WTC11 (cell line): Measurements from ENCODE around the gene CDC20. TPM values are rescaled to one million over a fixed set of nuclear protein-coding genes. Genes with fewer than 3 reads are reported as not detected.
A peak's percentile ranks its signal among the peaks of the same experiment; 100 is the strongest.

Source experiments
- ATAC-seq: fragments of 200-7000 bp; cut with Tn5 transposase; 2 replicates; pipeline ENCODE4 v1.10.0; 2021; ENCODE audit warnings: mild to moderate bottlenecking, moderate library complexity
- CTCF ChIA-PET: fragments of 300-600 bp; sonication (Branson Sonifier 250); formaldehyde crosslinking; loops from one replicate; lab custom pipeline; 2021; ENCODE audit warnings: antibody characterized with exemption; lab: Charles Lee
- POLR2A ChIA-PET: fragments of 350-600 bp; sonication (Branson Sonifier 250); formaldehyde crosslinking; loops from one replicate; lab custom pipeline; 2021; ENCODE audit warnings: antibody characterized with exemption; lab: Charles Lee
- DNase-seq: peaks from one replicate; pipeline ENCODE4 v3.0.0; 2021; ENCODE audit warnings: low spot score
- H3K27ac Mint-ChIP-seq: 2 replicates; pipeline ENCODE4 v1.8.0; 2021; ENCODE audit warnings: mixed read lengths
- H3K27me3 Mint-ChIP-seq: 2 replicates; pipeline ENCODE4 v1.8.0; 2021; ENCODE audit warnings: low read depth, mild to moderate bottlenecking, moderate library complexity, mixed read lengths
- H3K36me3 Mint-ChIP-seq: 2 replicates; pipeline ENCODE4 v1.8.0; 2021; ENCODE audit warnings: mixed read lengths
- H3K4me1 Mint-ChIP-seq: 2 replicates; pipeline ENCODE4 v1.8.0; 2022; ENCODE audit warnings: mixed read lengths
- H3K4me3 Mint-ChIP-seq: 2 replicates; pipeline ENCODE4 v1.8.0; 2021; ENCODE audit warnings: mild to moderate bottlenecking, moderate library complexity, mixed read lengths
- H3K9me3 Mint-ChIP-seq: 2 replicates; pipeline ENCODE4 v1.8.0; 2021; ENCODE audit warnings: mixed read lengths
- ELF4 ChIP-seq: sonication (generic); formaldehyde crosslinking; IDR thresholded peaks from 2 replicates; pipeline ENCODE4 v1.8.1; 2022; ENCODE audit warnings: low read depth, mild to moderate bottlenecking, moderate library complexity, missing genetic modification reagents
- EMX1 ChIP-seq: fragments of 250-450 bp; sonication (Bioruptor Pico); IDR thresholded peaks from 2 replicates; pipeline ENCODE4 v1.8.0; 2021; ENCODE audit warnings: mild to moderate bottlenecking
- FOXP1 ChIP-seq: sonication (generic); formaldehyde crosslinking; IDR thresholded peaks from 2 replicates; pipeline ENCODE4 v1.8.0; 2022; ENCODE audit warnings: missing genetic modification reagents, mild to moderate bottlenecking, moderate library complexity, borderline replicate concordance
- GABPB1 ChIP-seq: sonication (generic); formaldehyde crosslinking; IDR thresholded peaks from 2 replicates; pipeline ENCODE4 v1.8.1; 2023; ENCODE audit warnings: mild to moderate bottlenecking, missing genetic modification reagents
- GRHL2 ChIP-seq: fragments of 250-450 bp; sonication (Bioruptor Pico); IDR thresholded peaks from 2 replicates; pipeline ENCODE4 v1.8.0; 2022; ENCODE audit warnings: mild to moderate bottlenecking, moderate library complexity; ENCODE audit not compliant: insufficient replicate concordance, severe bottlenecking
- GTF2I ChIP-seq: fragments of 250-450 bp; sonication (Bioruptor Pico); conservative IDR thresholded peaks from 2 replicates; pipeline ENCODE4 v1.4.0; 2021; ENCODE audit warnings: mild to moderate bottlenecking
- JUN ChIP-seq: sonication (generic); formaldehyde crosslinking; IDR thresholded peaks from 2 replicates; pipeline ENCODE4 v1.8.0; 2023; ENCODE audit warnings: mild to moderate bottlenecking, missing genetic modification reagents
- MLX ChIP-seq: sonication (generic); formaldehyde crosslinking; IDR thresholded peaks from 2 replicates; pipeline ENCODE4 v1.8.1; 2023; ENCODE audit warnings: mild to moderate bottlenecking, missing genetic modification reagents, moderate library complexity
- NFYB ChIP-seq: sonication (generic); formaldehyde crosslinking; conservative IDR thresholded peaks from 2 replicates; pipeline ENCODE4 v1.8.0; 2022; ENCODE audit warnings: low read depth, missing genetic modification reagents
- PRRX2 ChIP-seq: fragments of 250-450 bp; sonication (Bioruptor Pico); IDR thresholded peaks from 2 replicates; pipeline ENCODE4 v1.8.0; 2021; ENCODE audit warnings: mild to moderate bottlenecking
- SOX15 ChIP-seq: fragments of 250-450 bp; sonication (Bioruptor Pico); IDR thresholded peaks from 2 replicates; pipeline ENCODE4 v1.9.0; 2021; ENCODE audit warnings: mild to moderate bottlenecking
- USF1 ChIP-seq: sonication (generic); formaldehyde crosslinking; IDR thresholded peaks from 2 replicates; pipeline ENCODE4 v1.8.0; 2022; ENCODE audit warnings: mild to moderate bottlenecking, missing genetic modification reagents
- ZBTB21 ChIP-seq: sonication (generic); formaldehyde crosslinking; IDR thresholded peaks from 2 replicates; pipeline ENCODE4 v1.8.1; 2023; ENCODE audit warnings: mild to moderate bottlenecking, missing genetic modification reagents, borderline replicate concordance
- ZNF121 ChIP-seq: sonication (generic); formaldehyde crosslinking; IDR thresholded peaks from 2 replicates; pipeline ENCODE4 v1.8.0; 2023; ENCODE audit warnings: missing genetic modification reagents
- ZNF281 ChIP-seq: sonication (generic); formaldehyde crosslinking; IDR thresholded peaks from 2 replicates; pipeline ENCODE4 v1.8.0; 2023; ENCODE audit warnings: mild to moderate bottlenecking, missing genetic modification reagents
- total RNA-seq: library from RNA; stranded (reverse); gene quantifications from 3 replicates; pipeline ENCODE4 v1.2.3, GENCODE V29; 2021
- TF ChIP-seq, protein P1 (sequence below): sonication (generic); formaldehyde crosslinking; IDR thresholded peaks from 2 replicates; pipeline ENCODE4 v1.8.0; 2023; ENCODE audit warnings: missing genetic modification reagents, mild to moderate bottlenecking, borderline replicate concordance
- TF ChIP-seq, protein P2 (sequence below): sonication (generic); formaldehyde crosslinking; IDR thresholded peaks from 2 replicates; pipeline ENCODE4 v1.8.1; 2022; ENCODE audit warnings: missing genetic modification reagents, borderline replicate concordance

Gene CDC20
- total RNA-seq, 1 experiment from 2014 or later, result 280 TPM

DNA sequence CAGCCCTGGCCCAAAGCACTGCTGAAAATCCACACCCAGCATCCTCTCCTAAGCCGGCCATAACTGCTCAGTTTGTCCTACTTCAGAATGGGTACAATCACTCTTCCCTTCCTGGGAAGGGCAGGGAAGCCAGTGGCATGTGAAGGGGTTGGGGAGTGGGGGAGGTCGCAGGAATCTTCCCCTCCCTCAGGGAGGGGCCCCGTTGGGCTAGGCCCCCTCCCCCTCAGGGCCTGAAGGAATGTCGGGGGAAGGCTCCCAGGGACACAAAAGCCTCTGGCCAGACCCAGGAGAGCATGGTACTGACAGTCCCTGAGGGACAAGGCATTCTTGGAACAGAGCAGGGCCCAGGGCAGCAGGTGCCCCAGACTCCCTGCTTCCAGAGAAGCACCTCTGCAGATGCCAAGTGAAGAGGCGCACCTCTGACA lies 7.8 kb downstream of the CDC20 start:
- CTCF ChIA-PET, result interaction anchor here (0.6 to 2.5 kb wide), 2 partner anchors 9 to 13 kb away, joined by 3 to 23 read pairs; partner anchors contain the start of gene CDC20
- TF ChIP-seq GTF2I (CRISPR knock-in tag) (peak; percentile 71; the same call in 1 of the 2 replicates), ELF4 (CRISPR knock-in tag) (no peak)
- ATAC-seq, result peak; percentile 1
- no peak overlapping the region for H3K27ac Mint-ChIP-seq
- H3K4me1 Mint-ChIP-seq, result peaks cover 26% of the 10 kb centered on the region
- peak overlapping the region; percentile 81 for H3K4me3 Mint-ChIP-seq
- POLR2A ChIA-PET, result no interaction called here
- H3K9me3 Mint-ChIP-seq, result no peaks in the 10 kb centered on the region
- H3K36me3 Mint-ChIP-seq, result peaks cover 30% of the 10 kb centered on the region
- no peaks in the 10 kb centered on the region for H3K27me3 Mint-ChIP-seq
- DNase-seq, result peak; percentile 30

GRCh38 chr1:43367026-43367903 lies 8.5 kb downstream of the CDC20 start:
- ChIA-PET CTCF (interaction anchor here (0.6 to 2.5 kb wide), 6 partner anchors 9 to 81 kb away, joined by 3 to 23 read pairs (median 6); partner anchors contain the start of genes C1orf210, CDC20, MED8 and SZT2), POLR2A (interaction anchor here (0.5 to 2.1 kb wide), 6 partner anchors 9 to 97 kb away, joined by 3 to 17 read pairs (median 4); partner anchors contain the start of genes CDC20, MED8, SZT2 and TMEM125)
- no peak overlapping the region for H3K27ac Mint-ChIP-seq
- H3K4me3 Mint-ChIP-seq, result peak overlapping the region; percentile 81
- H3K36me3 Mint-ChIP-seq, result peaks cover 23% of the 10 kb centered on the region
- peaks cover 23% of the 10 kb centered on the region for H3K4me1 Mint-ChIP-seq
- H3K9me3 Mint-ChIP-seq, result no peaks in the 10 kb centered on the region
- ATAC-seq (peak; percentile 21), DNase-seq (peak; percentile 30)
- no peaks in the 10 kb centered on the region for H3K27me3 Mint-ChIP-seq
- TF ChIP-seq, protein P1, sequence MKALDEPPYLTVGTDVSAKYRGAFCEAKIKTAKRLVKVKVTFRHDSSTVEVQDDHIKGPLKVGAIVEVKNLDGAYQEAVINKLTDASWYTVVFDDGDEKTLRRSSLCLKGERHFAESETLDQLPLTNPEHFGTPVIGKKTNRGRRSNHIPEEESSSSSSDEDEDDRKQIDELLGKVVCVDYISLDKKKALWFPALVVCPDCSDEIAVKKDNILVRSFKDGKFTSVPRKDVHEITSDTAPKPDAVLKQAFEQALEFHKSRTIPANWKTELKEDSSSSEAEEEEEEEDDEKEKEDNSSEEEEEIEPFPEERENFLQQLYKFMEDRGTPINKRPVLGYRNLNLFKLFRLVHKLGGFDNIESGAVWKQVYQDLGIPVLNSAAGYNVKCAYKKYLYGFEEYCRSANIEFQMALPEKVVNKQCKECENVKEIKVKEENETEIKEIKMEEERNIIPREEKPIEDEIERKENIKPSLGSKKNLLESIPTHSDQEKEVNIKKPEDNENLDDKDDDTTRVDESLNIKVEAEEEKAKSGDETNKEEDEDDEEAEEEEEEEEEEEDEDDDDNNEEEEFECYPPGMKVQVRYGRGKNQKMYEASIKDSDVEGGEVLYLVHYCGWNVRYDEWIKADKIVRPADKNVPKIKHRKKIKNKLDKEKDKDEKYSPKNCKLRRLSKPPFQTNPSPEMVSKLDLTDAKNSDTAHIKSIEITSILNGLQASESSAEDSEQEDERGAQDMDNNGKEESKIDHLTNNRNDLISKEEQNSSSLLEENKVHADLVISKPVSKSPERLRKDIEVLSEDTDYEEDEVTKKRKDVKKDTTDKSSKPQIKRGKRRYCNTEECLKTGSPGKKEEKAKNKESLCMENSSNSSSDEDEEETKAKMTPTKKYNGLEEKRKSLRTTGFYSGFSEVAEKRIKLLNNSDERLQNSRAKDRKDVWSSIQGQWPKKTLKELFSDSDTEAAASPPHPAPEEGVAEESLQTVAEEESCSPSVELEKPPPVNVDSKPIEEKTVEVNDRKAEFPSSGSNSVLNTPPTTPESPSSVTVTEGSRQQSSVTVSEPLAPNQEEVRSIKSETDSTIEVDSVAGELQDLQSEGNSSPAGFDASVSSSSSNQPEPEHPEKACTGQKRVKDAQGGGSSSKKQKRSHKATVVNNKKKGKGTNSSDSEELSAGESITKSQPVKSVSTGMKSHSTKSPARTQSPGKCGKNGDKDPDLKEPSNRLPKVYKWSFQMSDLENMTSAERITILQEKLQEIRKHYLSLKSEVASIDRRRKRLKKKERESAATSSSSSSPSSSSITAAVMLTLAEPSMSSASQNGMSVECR (CRISPR knock-in tag), result 0 out of 2 replicates have a peak, but pooled peaks have one; percentile 36
- TF ChIP-seq ZNF281 (CRISPR knock-in tag) (0 out of 2 replicates have a peak, but pooled peaks have one; percentile 37), EMX1 (CRISPR knock-in tag) (no peak), PRRX2 (CRISPR knock-in tag) (no peak), FOXP1 (CRISPR knock-in tag) (peak; percentile 21; the same call in 1 of the 2 replicates), USF1 (CRISPR knock-in tag) (peak; percentile 42; the same call in 1 of the 2 replicates)

DNA sequence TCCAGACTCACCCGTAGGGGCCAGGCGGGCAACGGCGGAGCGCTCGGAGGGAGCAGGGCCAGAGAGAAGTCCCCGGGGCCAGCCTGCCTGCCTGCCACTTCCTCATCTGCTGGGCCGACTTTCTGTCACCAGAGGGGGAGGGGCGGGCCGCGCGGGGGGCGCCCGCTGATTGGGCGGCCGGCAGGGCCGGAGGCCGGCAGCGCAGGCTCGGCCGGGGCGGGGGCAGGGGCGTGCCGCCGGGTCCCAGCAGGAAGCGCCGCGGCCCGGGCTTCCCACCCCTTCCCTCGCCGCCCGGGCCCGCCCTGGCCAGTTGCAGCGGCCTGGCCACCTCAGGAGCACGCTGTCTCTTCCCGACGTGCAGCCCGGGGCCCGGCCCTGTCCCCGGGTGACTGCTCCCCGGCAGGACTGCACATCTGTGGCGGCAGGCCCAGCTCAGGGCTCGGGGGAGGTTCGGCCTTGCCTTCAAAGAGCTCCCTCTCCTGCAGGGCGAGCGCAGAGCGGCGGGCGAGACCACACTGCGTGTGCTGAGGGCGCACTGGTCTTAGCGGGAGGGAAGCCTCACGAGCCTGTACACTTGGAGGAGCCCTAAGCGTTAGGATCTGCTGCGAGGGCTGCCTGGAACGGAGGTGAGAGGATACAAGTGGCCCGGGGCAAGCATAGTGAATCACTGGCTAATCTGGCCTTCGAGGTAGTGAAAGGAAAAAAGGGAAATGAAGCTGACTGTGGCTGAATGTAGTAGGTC lies 9.3 kb downstream of the CDC20 start, which contains the start of gene ELOVL1:
TSS of gene ELOVL1 (minus strand) at position 108 of the 742 bp plus-strand sequence. CDS start 2,402 bp downstream, outside the sequence.
- ChIA-PET POLR2A (interaction anchor here (0.5 to 2.1 kb wide), 6 partner anchors 9 to 98 kb away, joined by 3 to 17 read pairs (median 4); partner anchors contain the start of genes CDC20, MED8, SZT2 and TMEM125), CTCF (interaction anchor here (1.3 to 2.5 kb wide), 5 partner anchors 10 to 82 kb away, joined by 4 to 23 read pairs (median 7); partner anchors contain the start of genes C1orf210, CDC20, MED8 and SZT2)
- peaks cover 15% of the 10 kb centered on the region for H3K36me3 Mint-ChIP-seq
- no peaks in the 10 kb centered on the region for H3K27me3 Mint-ChIP-seq
- peak within 1 kb of the TSS; percentile 97 for H3K27ac Mint-ChIP-seq
- no peaks in the 10 kb centered on the region for H3K9me3 Mint-ChIP-seq
- H3K4me1 Mint-ChIP-seq, result peaks cover 23% of the 10 kb centered on the region
- H3K4me3 Mint-ChIP-seq, result peak within 1 kb of the TSS; percentile 81
- ATAC-seq, result peak; percentile 74
- DNase-seq, result peak; percentile 90
- TF ChIP-seq ZBTB21 (no peak), GRHL2 (CRISPR knock-in tag) (no peak), PRRX2 (CRISPR knock-in tag) (no peak), GABPB1 (CRISPR knock-in tag) (no peak; the same call in 1 of the 2 replicates), NFYB (CRISPR knock-in tag) (peak; percentile 46), GTF2I (CRISPR knock-in tag) (0 out of 2 replicates have a peak, but pooled peaks have one; percentile 16), JUN (CRISPR knock-in tag) (peak; percentile 76; the same call in 1 of the 2 replicates), SOX15 (CRISPR knock-in tag) (no peak), ZNF121 (no peak), MLX (CRISPR knock-in tag) (no peak)
- TF ChIP-seq, protein P2, sequence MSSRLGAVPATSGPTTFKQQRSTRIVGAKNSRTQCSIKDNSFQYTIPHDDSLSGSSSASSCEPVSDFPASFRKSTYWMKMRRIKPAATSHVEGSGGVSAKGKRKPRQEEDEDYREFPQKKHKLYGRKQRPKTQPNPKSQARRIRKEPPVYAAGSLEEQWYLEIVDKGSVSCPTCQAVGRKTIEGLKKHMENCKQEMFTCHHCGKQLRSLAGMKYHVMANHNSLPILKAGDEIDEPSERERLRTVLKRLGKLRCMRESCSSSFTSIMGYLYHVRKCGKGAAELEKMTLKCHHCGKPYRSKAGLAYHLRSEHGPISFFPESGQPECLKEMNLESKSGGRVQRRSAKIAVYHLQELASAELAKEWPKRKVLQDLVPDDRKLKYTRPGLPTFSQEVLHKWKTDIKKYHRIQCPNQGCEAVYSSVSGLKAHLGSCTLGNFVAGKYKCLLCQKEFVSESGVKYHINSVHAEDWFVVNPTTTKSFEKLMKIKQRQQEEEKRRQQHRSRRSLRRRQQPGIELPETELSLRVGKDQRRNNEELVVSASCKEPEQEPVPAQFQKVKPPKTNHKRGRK, result no peak
